GM12872 (cell line): ENCODE results near the gene CIZ1.

Source experiments
- CTCF ChIP-seq: IDR thresholded peaks from 3 replicates; pipeline ENCODE4 v1.5.1; 2011; ENCODE audit warnings: low read depth, mild to moderate bottlenecking, low read length, moderate library complexity; ENCODE audit not compliant: insufficient read depth

CIZ1 gene

GRCh38 chr9:128127990-128128835 lies 63.2 kb downstream of the CIZ1 start:
- TF ChIP-seq CTCF: no peak

- no peak for TF ChIP-seq CTCF
These were observed 63.8 kb downstream of the CIZ1 start, which contains the start of gene PTGES2 for GRCh38 chr9:128127568-128127989. Gene PTGES2, minus strand, starts transcription at chr9:128127729. Its CDS starts 12 bp downstream, at chr9:128127717.

GRCh38 chr9:128125580-128126354 lies 65.6 kb downstream of the CIZ1 start:
- no peak for TF ChIP-seq CTCF

- TF ChIP-seq CTCF: peak; percentile 79
These were observed 66.3 kb downstream of the CIZ1 start for GRCh38 chr9:128124873-128125579.

GRCh38 chr9:128124451-128124850 lies 66.9 kb downstream of the CIZ1 start:
- no peak for TF ChIP-seq CTCF

GRCh38 chr9:128123451-128124080 lies 67.8 kb downstream of the CIZ1 start:
- no peak for TF ChIP-seq CTCF
